Stimulated activated CD4-positive, alpha-beta T cell treated with anti-CD3 and anti-CD28 coated beads, Interleukin-4, amount 100 ng/mL, for 24 hours (primary cell): ENCODE data around the gene CACNA2D3.

Experiments
- DNase-seq: peaks from one replicate; pipeline ENCODE4 v3.0.0-alpha.2; 2020

Gene CACNA2D3

DNA sequence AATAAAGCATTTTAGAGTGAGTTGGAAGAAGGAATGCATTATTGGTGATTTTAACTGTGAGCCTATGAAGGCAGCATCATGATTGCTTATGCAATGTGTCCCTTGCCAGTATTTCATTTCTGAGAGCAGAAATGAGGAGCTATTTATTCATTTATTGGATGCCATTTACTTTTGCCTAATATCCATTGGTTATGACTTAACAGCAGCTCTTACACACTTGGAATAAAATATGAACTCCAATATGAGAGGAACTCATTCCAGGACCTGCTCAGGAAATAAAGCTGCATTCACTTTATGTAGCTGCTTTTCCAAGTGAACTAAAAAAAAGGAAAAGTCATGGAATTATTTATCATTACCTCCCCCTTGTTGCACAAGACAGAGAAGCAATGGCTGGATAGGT, 525.4 kb downstream of the CACNA2D3 start:
- DNase-seq = no peak

DNA sequence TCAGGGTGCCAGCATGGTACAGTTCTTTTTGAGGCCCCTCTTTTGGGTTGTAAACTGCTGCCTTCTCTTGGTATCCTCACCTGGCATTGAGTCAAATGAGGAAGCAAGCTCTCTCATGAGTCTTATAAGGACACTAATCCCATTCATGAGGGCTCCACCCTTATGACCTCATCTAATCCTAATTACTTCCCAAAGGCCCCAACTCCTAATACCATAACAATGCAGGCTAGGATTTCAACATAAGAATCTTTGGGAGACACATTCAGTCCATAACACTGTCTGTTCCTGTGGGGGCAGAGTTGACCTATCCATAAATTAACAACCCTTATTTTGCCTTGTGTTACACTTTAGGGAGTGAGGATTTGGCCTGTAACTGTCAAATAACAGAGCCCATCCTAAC, 527.2 kb downstream of the CACNA2D3 start:
- DNase-seq = no peak

DNA sequence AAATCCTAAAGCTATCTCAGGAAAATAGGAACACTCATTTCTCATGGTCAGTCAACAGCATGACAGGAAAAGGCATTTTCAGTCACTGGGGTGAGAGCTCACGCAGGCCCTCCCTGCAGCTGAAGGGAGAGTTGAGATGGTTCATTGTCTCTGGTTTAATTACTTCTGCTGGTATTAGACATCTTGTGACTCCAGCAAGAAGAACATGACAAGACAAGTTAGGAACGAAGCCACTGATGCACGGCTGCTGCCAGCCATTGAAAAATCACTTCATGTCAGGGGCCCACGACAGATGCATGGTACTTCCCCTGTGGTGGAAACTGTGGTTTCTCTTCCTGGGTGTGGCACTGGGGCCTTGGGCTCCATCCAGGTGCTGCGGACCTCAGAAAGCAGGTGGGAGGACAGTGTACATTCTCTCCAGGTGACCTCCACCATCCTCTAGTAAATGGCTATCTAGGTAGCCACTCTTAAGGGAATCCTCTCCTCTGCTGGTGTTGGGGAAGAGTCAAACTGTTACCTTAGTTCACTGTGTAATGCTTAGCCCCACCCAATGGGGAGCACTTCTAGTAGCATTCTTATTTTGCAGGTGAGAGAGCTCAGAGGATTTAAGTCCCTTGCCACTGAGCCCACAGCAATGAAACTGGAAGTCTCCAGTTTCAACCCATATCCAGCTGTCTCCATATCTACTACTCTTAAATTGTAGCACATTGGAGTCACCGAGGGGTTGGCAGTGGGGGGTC, 531.3 kb downstream of the CACNA2D3 start:
- DNase-seq = no peak

DNA sequence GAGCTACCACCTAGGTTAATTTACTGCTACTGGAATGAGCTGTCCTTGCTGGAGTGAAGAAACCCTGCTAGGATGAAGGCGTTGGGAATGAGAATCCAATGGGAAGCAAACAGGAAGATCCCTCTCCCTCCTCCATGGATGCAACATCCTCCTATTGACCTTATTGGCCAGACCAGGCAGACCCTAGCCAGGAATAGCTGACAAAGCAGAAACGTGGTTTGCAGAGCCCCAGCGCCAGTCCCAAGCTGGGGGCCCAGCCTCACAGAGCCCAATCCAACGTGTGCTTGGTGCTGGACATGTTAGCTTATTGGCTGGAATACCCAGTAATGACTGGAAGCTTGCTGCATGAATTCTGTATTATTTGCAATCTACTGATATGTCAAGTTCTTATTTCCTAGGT, 532.4 kb downstream of the CACNA2D3 start:
- no peak for DNase-seq

DNA sequence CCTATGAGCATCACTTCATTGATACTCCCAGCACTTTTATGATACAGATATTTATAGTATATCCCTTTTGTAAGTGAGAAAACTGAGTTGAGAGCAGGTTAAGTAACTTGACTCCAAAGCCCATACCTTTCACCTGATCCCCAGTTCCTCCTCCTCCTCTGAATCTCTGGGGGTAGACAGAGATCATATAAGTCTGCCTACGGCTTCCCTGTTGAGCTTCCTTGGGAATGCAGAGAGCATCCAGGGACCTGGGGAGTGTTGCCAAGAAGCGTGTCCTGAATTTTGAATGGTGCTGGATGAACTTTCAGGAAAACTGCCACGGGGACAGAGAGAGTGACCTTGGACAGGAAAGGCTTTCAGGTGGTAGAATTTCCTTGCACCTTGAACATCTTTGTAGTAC, 537.0 kb downstream of the CACNA2D3 start:
- DNase-seq = no peak

DNA sequence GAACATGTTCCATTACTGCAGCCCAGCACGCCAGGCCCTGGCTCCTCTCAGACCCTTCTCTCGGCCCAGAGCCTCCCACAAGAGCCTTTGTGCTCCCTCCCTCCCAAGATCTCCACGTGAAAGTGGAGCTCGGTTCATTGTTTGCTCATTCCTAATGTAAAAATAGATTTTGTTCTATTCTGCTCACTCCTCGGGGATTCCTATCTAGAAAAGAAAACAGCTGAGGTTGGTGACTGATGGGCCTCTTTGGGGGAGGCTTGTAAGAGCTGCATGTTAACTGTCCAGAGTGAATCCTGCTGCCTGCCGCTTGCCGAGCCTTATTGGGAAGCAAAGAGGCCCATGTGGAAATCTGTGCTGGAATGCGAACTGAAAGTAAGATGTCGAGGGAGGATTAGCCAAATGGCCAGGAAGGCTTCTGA, 538.4 kb downstream of the CACNA2D3 start:
- DNase-seq = no peak

DNA sequence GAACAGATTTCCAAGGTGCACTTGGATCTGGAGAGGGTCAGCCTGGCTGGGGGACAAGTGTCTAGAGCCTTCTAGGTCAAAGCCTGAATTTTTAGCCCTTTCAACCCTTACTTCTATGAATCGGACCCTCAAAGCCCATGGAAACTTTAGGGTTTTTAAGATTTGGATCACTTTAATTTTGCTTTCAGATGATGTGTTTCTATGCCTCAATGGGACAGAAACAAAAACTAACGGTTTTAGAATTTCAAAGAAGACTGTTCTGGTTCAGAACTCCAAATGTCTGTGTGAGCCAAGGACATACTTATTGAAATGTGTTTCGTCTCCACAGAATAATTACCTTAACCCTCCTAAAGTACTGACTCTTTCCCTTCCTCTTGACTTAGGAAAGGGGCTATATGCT, 538.8 kb downstream of the CACNA2D3 start:
- no peak for DNase-seq

DNA sequence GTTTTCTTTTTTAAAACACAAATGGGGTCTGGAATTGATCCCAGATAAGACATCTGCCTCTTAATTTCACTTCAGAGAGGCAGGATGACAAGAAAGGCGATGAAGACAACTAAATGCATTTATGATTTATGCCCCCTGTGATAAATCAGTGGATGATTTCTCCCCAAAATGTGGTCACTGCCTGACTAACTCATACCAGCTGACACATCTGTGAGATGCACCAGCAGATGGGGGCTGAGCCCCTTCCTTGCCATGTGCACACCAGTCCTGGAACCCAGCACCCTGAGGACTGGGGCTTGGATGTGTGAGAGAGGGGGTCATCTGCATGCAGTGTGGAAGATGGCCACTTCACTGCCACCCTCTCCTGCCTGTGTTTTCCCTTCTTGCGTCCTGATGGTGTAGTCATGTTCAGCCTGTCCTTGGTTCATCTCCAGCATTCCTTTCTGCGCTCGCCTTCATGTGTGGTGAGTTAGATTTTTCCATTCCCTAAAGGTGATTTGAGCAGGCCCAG, 541.2 kb downstream of the CACNA2D3 start:
- DNase-seq = no peak

DNA sequence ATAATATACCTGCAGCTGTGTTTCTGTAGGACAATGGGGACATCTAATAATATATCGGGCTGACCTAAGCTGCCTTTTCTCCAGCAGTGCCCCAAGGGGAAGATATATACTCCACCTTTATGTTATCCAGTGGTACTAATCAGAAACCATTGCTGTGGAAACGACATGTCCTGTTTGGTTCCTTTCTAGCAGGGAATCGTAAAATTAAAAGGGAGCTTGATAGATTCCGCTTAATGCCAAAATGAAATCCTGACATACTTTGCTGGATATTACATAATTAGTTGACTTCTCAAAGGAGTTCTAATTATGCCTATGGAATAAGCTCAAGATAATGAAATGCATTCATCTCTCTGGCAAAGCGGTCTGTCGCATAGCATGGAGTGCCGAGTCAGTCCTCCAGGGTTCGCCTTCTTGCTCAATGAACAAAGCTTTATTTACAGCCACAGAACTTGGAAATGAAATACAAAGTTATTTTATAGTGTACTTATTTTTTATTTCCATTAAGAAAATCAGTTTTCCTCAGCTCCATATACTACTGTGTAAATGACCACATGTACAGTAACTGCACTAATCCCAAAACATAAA, 542.8 kb downstream of the CACNA2D3 start:
- no peak for DNase-seq

DNA sequence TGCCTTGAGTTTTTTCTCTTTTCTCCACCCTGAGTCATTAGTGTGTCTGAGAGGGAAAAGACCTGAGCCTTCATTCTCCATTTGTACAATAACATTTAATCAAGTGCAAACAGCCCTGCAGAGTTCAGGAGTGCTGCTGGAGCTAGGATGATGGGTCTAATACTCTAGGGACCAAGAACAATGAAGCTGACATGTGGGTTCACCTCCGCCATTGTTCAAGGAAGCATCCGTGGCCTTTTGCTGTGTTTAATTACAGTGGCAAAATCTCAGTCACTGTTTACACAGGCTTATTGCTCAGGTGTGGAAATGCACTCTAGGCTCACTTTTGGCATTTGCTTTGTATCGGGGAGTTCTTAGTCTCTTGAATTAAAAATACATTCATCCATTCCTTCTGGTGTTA, 545.9 kb downstream of the CACNA2D3 start:
- DNase-seq = no peak

DNA sequence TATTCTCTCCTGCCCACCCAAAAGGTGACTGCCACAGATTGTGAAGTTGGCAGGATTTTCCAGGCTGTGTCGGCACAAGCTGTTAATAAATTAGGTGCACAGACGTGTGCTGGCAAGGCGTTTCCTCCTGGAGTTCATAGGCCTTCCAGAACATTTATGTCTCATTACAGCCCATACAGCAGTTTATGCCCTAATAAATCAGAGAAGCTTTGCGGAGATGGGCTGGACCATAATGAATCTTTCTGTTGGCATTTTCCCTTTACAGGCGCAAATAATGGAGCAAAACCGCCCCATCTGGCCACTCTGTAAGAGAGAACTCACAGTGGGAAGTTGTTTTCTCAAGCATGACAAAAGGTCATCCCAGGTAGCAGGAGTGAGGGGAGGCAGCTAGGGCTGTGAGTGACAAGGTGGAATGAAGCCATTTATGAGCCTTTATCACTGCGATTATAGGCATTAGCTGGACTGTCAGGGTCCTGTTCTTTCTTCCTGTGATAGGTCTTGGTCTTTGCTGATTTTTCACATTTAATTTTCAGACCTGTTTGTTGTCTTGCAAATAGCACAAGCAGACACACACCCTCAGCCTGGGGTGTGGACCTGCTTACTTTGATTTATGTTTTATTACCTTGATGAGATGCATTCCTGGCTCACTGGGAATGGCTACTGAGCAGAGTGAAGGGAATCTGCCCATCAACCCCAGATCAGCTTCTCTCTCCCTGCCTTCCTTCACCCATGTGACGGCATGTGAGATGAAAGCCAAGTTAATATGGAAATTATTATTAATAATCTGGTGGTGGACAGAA, 548.0 kb downstream of the CACNA2D3 start:
- no peak for DNase-seq

DNA sequence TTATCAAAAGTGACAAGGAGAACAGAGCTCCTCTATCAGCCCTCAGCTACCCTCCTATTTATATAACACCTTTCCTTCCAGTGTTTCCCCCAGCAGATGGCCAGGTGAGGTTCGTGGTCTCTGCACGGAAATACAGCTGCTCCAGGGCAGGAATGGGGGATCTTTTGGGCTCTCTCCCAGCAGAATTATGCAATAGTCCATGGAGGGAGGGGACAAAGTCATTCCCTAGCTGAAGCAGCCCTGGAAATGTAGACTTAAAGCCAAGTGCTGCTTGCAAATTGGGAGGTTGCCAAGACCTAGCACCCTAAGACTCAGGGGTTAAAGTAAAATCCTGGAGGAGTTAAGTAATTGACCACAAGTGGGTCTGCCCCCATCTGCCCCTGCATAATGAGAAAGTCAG, 549.2 kb downstream of the CACNA2D3 start:
- DNase-seq = no peak

DNA sequence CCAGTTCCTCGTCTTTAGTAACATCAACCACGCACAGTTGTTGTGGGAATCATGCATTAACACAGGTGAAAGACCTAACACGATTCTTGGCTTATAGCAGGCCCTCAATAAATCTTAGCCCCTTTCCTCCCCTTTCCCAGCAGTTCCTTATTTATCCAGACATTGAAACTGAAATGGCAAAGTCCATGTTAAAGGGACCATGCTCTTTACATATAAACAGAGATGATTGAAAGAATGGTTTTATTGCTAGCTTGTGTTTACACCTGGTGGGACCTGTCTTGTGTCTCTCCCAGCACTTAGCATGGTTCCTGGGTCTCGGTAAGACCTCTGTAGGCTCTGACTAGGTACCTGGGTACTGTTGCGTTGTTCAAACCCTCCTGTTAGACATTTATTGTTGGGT, 553.7 kb downstream of the CACNA2D3 start:
- DNase-seq = no peak

DNA sequence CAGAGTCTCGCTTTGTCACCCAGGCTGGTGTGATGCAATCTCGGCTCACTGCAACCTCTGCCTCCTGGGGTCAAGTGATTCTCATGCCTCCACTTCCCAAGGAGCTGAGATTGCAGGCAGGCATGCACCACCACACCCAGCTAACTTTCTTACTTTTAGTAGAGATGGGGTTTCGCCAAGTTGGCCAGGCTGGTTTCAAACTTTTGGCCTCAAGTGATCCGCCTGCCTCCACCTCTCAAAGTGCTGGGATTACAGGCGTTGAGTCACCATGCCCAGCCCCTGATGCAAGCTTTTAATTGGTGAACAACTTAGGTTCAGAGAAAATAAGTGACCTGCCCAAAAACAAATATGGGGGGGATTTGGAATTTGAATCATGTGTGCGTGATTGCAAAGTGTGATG, 559.4 kb downstream of the CACNA2D3 start:
- DNase-seq = no peak

DNA sequence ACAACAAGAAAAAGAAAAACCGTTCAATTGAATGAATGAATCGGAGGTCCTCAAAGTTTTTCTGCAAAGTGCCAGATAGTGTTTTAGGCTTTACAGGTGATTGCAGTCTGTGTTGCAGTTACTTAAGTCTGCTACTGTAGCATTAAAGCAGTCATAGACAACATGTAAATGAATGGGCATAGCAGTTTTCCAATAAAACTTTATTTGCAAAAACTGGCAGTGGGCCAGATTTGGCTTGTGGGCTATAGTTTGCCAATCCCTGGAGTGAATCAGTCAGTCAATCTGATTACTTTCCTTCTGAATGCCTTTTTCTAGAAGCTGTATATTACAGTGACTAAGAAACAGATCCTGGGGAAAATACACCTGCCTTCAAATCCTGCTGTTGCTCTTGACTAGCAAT, 562.9 kb downstream of the CACNA2D3 start:
- DNase-seq = no peak

DNA sequence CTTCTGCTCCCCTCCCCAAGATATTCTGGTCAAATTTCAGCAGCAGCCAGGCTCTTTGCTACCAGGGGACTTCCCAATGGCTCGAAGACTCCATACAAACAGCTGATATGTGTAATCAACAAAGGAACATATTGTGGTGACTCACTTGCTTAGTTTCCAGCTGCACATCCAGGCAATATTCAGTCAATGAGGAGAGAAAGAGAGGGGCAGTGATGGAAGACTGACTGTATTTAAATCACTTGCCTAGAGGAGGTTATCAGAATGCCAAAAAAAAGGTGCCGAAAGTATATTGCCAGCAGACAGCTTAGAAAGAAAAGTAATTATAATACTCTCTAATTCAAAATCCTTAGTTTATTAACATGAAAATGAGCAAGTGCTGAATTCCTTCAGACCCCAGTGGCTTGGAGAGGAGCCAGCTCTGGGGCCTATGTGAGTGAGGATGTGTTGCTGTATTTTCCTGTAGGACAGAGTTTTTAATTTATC, 569.0 kb downstream of the CACNA2D3 start:
- no peak for DNase-seq

DNA sequence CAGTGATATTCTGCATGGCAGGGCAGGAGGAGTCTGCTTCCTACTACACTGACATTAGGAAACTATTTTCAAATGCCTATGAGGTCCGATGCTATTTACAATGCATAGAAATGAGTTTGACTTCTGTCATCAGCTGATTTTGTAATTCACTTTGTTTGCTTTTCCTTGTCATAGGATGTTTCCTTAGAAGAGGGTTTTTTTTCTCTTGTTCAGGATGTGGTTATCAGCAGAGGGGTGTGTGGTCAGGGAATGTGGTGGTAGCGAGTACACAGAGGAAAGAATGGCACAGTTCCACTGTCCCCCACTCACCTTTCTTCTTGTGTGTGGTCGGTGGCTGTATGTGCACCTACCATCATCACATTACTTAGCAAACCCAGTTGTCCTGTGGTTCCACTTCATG, 574.0 kb downstream of the CACNA2D3 start:
- DNase-seq = no peak

DNA sequence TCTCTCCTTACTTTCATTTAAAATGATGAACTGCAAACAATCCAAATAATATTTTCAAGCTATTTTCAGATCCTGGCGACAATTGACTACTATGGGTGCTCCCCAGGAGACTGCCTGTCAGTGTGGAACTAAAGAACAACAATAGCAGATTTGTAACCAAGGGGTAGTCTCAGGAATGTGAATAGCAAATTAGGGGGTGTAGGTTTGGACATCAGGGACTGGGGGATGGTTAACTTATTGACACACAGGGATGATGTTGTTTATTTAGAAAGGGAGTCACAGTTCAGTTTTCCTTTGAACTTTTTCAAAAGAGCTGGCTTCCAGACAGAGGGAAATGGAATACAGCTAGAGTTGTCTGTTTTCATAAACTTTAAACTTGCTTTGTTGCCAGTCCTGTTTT, 575.7 kb downstream of the CACNA2D3 start:
- DNase-seq = no peak

DNA sequence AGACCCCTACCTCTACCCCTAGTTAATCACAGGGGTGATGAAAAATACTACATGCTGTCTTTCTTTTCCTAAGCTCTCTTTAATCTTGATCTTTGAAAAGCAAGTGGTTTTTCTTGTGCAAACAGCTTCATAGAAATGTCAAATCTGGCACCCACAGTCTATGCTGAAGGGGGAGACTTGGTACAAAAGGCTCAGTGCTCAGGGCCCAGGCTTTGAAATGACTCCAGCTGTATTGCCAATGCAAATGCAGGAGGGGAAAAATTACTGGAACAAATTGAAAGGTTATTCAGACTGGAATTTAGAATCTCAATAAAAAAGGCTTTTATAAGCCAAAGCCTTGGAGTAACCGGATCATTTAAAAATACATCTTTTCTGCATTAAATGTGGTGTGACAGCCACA, 581.6 kb downstream of the CACNA2D3 start:
- DNase-seq = no peak

DNA sequence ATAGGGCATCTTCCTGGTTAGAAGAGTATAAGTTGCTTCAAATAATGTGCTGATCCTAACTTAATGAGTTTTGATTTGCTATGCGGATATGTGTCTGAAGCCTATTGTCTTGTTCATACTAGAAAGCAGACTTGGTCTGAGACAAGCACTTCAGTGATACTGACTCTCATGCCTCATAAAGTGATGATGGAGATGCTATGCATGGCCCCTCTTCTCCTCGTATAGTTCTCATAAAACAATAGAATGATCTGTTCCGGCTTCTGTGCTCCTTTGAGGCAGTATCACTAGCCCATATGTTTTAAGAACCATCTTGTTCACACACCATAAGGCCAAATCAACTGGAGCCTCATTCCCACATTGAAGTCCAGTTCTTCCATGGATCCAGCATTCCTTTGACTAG, 583.4 kb downstream of the CACNA2D3 start:
- no peak for DNase-seq

DNA sequence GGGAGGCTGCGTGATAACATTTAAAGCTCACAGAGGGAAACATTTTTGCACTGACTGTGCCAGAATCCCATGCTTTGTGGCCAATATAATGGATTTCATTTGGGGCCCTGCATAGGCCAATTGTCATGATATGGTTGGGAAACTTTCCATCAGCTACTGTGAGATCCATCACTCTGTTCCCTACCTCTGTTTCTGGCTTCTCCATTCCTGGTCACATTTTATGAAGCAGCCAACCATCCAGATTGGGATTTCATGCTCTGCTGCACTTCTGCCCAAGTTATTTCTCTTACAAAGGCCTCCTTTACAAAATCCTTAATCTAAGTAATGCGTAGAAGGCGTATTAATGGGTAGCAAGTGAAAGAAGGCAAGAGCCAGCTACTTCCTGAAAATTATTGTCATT, 584.4 kb downstream of the CACNA2D3 start:
- no peak for DNase-seq

DNA sequence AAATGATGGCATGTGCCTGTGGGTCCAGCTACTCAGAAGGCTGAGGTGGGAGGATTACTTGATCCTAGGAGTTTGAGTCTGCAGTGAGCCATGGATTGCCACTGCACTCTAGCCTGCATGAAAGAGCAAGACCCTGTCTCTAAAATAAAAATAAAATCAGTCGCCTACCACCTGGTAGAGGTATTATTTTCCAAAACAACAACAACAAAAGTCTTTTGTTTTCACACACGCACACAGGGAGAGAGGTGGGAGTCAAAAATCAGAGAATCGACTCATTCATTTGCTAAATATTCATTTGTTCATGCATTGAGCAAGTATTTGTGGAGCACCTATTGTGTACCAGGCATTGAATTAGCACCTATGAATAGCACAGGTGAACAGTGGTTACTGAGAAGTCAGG, 587.4 kb downstream of the CACNA2D3 start:
- no peak for DNase-seq

DNA sequence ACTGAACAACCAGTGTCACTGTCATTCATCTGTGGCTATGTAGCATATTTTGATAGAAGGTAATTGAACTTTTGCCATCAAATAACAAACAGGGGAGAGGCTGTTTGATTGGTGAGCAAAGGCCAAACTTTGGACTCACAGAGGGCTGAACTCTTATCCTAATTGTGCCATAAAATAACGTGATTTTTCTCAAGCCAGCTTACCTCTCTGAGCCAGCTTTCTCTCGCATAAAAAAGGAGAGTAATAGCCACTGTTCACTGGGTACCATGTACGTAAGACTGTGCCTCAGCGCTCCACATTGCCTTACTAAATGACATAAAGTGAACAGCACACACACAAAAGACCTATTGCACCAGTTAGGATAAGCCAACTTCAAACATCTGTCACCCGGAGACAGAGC, 588.6 kb downstream of the CACNA2D3 start:
- no peak for DNase-seq

DNA sequence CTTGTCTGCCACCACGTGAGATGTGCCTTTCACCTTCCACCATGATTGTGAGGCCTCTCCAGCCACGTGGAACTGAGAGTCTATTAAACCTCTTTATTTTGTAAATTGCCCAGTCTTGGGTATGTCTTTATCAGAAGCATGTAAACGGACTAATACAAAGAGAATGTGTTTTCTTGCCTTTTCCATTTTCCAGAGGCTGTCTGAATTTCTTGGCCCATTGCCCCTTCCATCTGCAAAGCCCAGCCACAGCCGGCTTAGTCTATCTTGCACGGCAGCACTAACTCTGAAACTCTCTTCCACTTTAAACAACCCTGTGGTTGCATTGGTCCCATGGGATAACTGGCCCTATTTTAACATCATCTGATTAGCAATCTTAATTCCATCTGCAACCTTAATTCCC, 590.2 kb downstream of the CACNA2D3 start:
- no peak for DNase-seq
